B cell (primary cell): Measurements from ENCODE around the gene PRKAG2. TPM values are rescaled to one million over a fixed set of nuclear protein-coding genes. Genes with fewer than 3 reads are reported as not detected.

Experiments used
- ATAC-seq: fragments of 200-7000 bp; cut with Tn5 transposase; one replicate; pipeline ENCODE4 v1.10.0; 2021; ENCODE audit warnings: low read depth, mild to moderate bottlenecking, moderate number of reproducible peaks, moderate library complexity
- CTCF ChIA-PET: fragments of 350-600 bp; sonication (Branson Sonifier 250); formaldehyde crosslinking; loops from one replicate; lab custom pipeline; 2021; ENCODE audit warnings: antibody characterized with exemption, inconsistent platforms; lab: Charles Lee
- POLR2A ChIA-PET: fragments of 350-600 bp; sonication (Branson Sonifier 250); formaldehyde crosslinking; loops from one replicate; lab custom pipeline; 2021; ENCODE audit warnings: antibody characterized with exemption; lab: Charles Lee
- DNase-seq: peaks from one replicate; pipeline ENCODE4 v3.0.0; 2013
- H2AFZ ChIP-seq: 2 replicates; pipeline ENCODE4 v1.6.1; 2012; ENCODE audit warnings: mild to moderate bottlenecking, low read depth, low read length; ENCODE audit not compliant: insufficient read depth, poor library complexity, severe bottlenecking
- H3K27ac ChIP-seq, 2 donors: 1 replicate in 1 of 2; 2 replicates in 1 of 2; pipeline ENCODE4 v1.5.1; 2012 to 2013; ENCODE audit warnings: low read length in 2 of 2, mild to moderate bottlenecking in 2 of 2, moderate library complexity in 1 of 2
- H3K27me3 ChIP-seq, 4 experiments: fragments of 200-600 bp in 1 of 4; sonication (generic) in 1 of 4; replicated peaks in 1 of 4; 1 replicate in 2 of 4; 2 replicates in 2 of 4; pipeline versions ENCODE4 v1.6.1 to v1.7.0; 2013 to 2016; ENCODE audit warnings: low read length in 3 of 4, mild to moderate bottlenecking in 2 of 4, mixed read lengths in 1 of 4, moderate library complexity in 1 of 4; ENCODE audit not compliant: insufficient read depth in 4 of 4, control insufficient read depth in 3 of 4; ENCODE audit errors: control extremely low read depth in 1 of 4
- H3K36me3 ChIP-seq, 2 experiments: replicated peaks in 1 of 2; 1 replicate in 1 of 2; 2 replicates in 1 of 2; pipeline versions ENCODE4 v1.6.1 to v1.7.1; 2013; ENCODE audit warnings: low read length in 1 of 2; ENCODE audit not compliant: insufficient read depth in 2 of 2, control insufficient read depth in 1 of 2; ENCODE audit errors: control extremely low read depth in 1 of 2, extremely low read depth in 1 of 2
- H3K4me1 ChIP-seq, 2 donors: fragments of 200-600 bp in 1 of 2; sonication (generic) in 1 of 2; 1 replicate in 1 of 2; 2 replicates in 1 of 2; pipeline versions ENCODE4 v1.5.1 to v1.6.1; 2013 to 2017; ENCODE audit warnings: low read length in 2 of 2; ENCODE audit not compliant: control insufficient read depth in 2 of 2, insufficient read depth in 2 of 2
- H3K4me2 ChIP-seq: replicated peaks from 2 replicates; pipeline ENCODE3; 2012; ENCODE audit warnings: mild to moderate bottlenecking, low read depth, low read length; ENCODE audit not compliant: poor library complexity, severe bottlenecking
- H3K4me3 ChIP-seq, 5 experiments: fragments of 200-600 bp in 1 of 5; sonication (generic) in 1 of 5; 1 replicate in 3 of 5; 2 replicates in 2 of 5; pipeline versions ENCODE4 v1.5.1 to v1.7.0; 2011 to 2016; ENCODE audit warnings: low read length in 4 of 5, mild to moderate bottlenecking in 4 of 5, low read depth in 2 of 5, control low read depth in 1 of 5, moderate library complexity in 1 of 5; ENCODE audit not compliant: insufficient read depth in 1 of 5; ENCODE audit errors: control extremely low read depth in 1 of 5, extremely low read depth in 1 of 5
- H3K79me2 ChIP-seq: fragments of 200-600 bp; sonication (generic); one replicate; pipeline ENCODE4 v1.6.0; 2016; ENCODE audit warnings: low read length; ENCODE audit not compliant: control insufficient read depth, insufficient read depth
- H3K9ac ChIP-seq: fragments of 200-600 bp; sonication (generic); 2 replicates; pipeline ENCODE4 v1.6.1; 2017; ENCODE audit warnings: mild to moderate bottlenecking, low read length, moderate library complexity
- H3K9me3 ChIP-seq, 3 donors: one replicate each; pipeline versions ENCODE4 v1.6.1 to v1.7.1; 2013; ENCODE audit warnings: low read length in 2 of 3; ENCODE audit not compliant: control insufficient read depth in 2 of 3, insufficient read depth in 1 of 3; ENCODE audit errors: control extremely low read depth in 1 of 3
- H4K20me1 ChIP-seq: 2 replicates; pipeline ENCODE4 v1.6.0; 2012; ENCODE audit warnings: mild to moderate bottlenecking, low read length; ENCODE audit not compliant: insufficient read depth, control insufficient read depth, poor library complexity, severe bottlenecking
- H3K27ac Mint-ChIP-seq: one replicate; pipeline ENCODE4 v1.8.0; 2021; ENCODE audit warnings: mixed read lengths
- H3K27me3 Mint-ChIP-seq: one replicate; pipeline ENCODE4 v1.8.0; 2021; ENCODE audit warnings: mixed read lengths
- H3K4me1 Mint-ChIP-seq: one replicate; pipeline ENCODE4 v1.8.0; 2021; ENCODE audit warnings: mixed read lengths
- H3K4me3 Mint-ChIP-seq: one replicate; pipeline ENCODE4 v1.8.0; 2021; ENCODE audit warnings: mixed read lengths
- H3K9me3 Mint-ChIP-seq: one replicate; pipeline ENCODE4 v1.8.0; 2022; ENCODE audit warnings: mixed read lengths; ENCODE audit not compliant: insufficient read depth
- CTCF ChIP-seq: fragments of 200-600 bp; IDR thresholded peaks from one replicate; pipeline ENCODE4 v1.8.0; 2022; ENCODE audit warnings: antibody characterized with exemption, mild to moderate bottlenecking
- EZH2 ChIP-seq: IDR thresholded peaks from 2 replicates; pipeline ENCODE4 v1.6.1; 2012; ENCODE audit warnings: borderline replicate concordance, low read depth, mild to moderate bottlenecking, moderate library complexity, low read length; ENCODE audit not compliant: insufficient read depth, poor library complexity, severe bottlenecking
- WGBS: methylation state at CpG from one replicate; pipeline ENCODE4 v1.1.5; 2013; ENCODE audit warnings: missing lambda C conversion rate; ENCODE audit not compliant: insufficient coverage; 5-methylcytosine and 5-hydroxymethylcytosine counted together
- intact Hi-C: fragments of 100-400 bp; cut with micrococcal nuclease; formaldehyde crosslinking; loops from one replicate; pipeline ENCODE4 v1.10.0; 2022
- polyA plus RNA-seq: library from polyadenylated mRNA; depleted of rRNA; stranded (reverse); fragments of >200 nt; gene quantifications from 2 replicates; pipeline ENCODE4 v1.2.3, GENCODE V29; 2012
- total RNA-seq, 2 donors: library from RNA; stranded (reverse); fragments of 120-200 nt in 1 of 2; gene quantifications; 1 replicate in 1 of 2; 2 replicates in 1 of 2; pipeline versions ENCODE4 v1.2.3 to v1.2.4, GENCODE V29; 2013 to 2022

The PRKAG2 gene
- total and polyA plus RNA-seq, 2 donors (not counting 1 experiment from before 2014, with no cell fraction given), result 22.1 to 56.3 TPM

- Mint-ChIP-seq H3K27me3 (no peaks in the 10 kb centered on the region), H3K4me1 (peaks cover 10% of the 10 kb centered on the region), H3K27ac (no peak overlapping the region), H3K9me3 (no peaks in the 10 kb centered on the region), H3K4me3 (no peak overlapping the region)
- no peak overlapping the region for H3K4me3 ChIP-seq
- no peak for ATAC-seq
- H3K9ac ChIP-seq, result no peak overlapping the region
- TF ChIP-seq CTCF (no peak), EZH2 (no peak)
- no peak overlapping the region for H3K27ac ChIP-seq
- H3K36me3 ChIP-seq, result no peaks in the 10 kb centered on the region
- WGBS, result 97% methylated on average over 11 of the region's 11 CpGs
- peaks cover 57% of the 10 kb centered on the region for H4K20me1 ChIP-seq
- intact Hi-C loops, result no loop called here
- no peak overlapping the region for H3K4me2 ChIP-seq
- no peaks in the 10 kb centered on the region for H3K9me3 ChIP-seq
- H3K27me3 ChIP-seq, result no peaks in the 10 kb centered on the region
- ChIA-PET POLR2A (interaction anchor here (0.7 kb wide), 1 partner anchor 120 kb away, joined by 4 read pairs; no protein-coding TSS in a partner anchor), CTCF (no interaction called here)
- H2AFZ ChIP-seq, result no peak overlapping the region
- DNase-seq, result no peak
- H3K79me2 ChIP-seq, result peaks cover 79% of the 10 kb centered on the region
- peaks cover 6 to 13% of the 10 kb centered on the region in 2 donors for H3K4me1 ChIP-seq
Measured at GRCh38 chr7:151832656-151833055, 44.3 kb downstream of the PRKAG2 start.

- Mint-ChIP-seq H3K27me3 (no peaks in the 10 kb centered on the region), H3K9me3 (no peaks in the 10 kb centered on the region), H3K4me1 (peaks cover 6% of the 10 kb centered on the region), H3K27ac (no peak overlapping the region), H3K4me3 (no peak overlapping the region)
- POLR2A ChIA-PET, result interaction anchor here (0.7 kb wide), 1 partner anchor 120 kb away, joined by 4 read pairs; no protein-coding TSS in a partner anchor
- Histone ChIP-seq H3K4me2 (no peak overlapping the region), H3K9me3 (no peaks in the 10 kb centered on the region), H3K27ac (no peak overlapping the region), H4K20me1 (peaks cover 54% of the 10 kb centered on the region), H3K79me2 (peaks cover 81% of the 10 kb centered on the region), H2AFZ (no peak overlapping the region), H3K4me3 (no peak overlapping the region), H3K9ac (no peak overlapping the region), H3K27me3 (no peaks in the 10 kb centered on the region), H3K4me1 (peaks cover under 1 to 8% of the 10 kb centered on the region in 2 donors), H3K36me3 (no peaks in the 10 kb centered on the region)
- intact Hi-C loops, result no loop called here
- DNase-seq (no peak), ATAC-seq (no peak)
- CTCF ChIA-PET, result no interaction called here
- TF ChIP-seq CTCF (no peak), EZH2 (no peak)
- 100% methylated on average over 1 of the region's 5 CpGs for WGBS
Measured at GRCh38 chr7:151832138-151832537, 44.8 kb downstream of the PRKAG2 start.
